ENCODE results near the gene ASB16.
"Not testable (repeated sequence)": the region's sequence is repeated elsewhere in the genome, so short reads cannot be mapped to it uniquely, and the experiment has no call there.

GRCh38 chr17:44143921-44144320, 26.6 kb upstream of the ASB16 start:
- TF ChIP-seq CTCF (conservative IDR thresholded peaks at IDR 0.05 in 1 of 2, IDR thresholded peaks at IDR 0.05 in 1 of 2; ENCODE audit: low read depth in 1 of 2, low read length in 2 of 2); EZH2 (IDR thresholded peaks at IDR 0.05; ENCODE audit: low read length, missing control alignments): not testable (repeated sequence)
